Measurements from ENCODE around the gene RBM28.

- TF ChIP-seq POLR2A (IDR thresholded peaks at IDR 0.05) (no peak), CTCF (IDR thresholded peaks at IDR 0.05) (no peak)
Measured at GRCh38 chr7:128251337-128251736, 92.4 kb downstream of the RBM28 start.
